A549 (cell line): Measurements from ENCODE around the gene RPS16. TPM values are rescaled to one million over a fixed set of nuclear protein-coding genes. Genes with fewer than 3 reads are reported as not detected.

Experiments used
- ATAC-seq, 2 experiments: fragments of 200-7000 bp in 1 of 2; fragments of >200 bp in 1 of 2; cut with Nextera tagmentation in 1 of 2; cut with Tn5 transposase in 1 of 2; 3 replicates each; pipeline versions ENCODE4 v1.8.0 to v1.9.1; 2018 to 2020; ENCODE audit warnings: mild to moderate bottlenecking in 1 of 2, moderate library complexity in 1 of 2
- CTCF ChIA-PET: fragments of 300-600 bp; sonication (Branson Sonifier 250); formaldehyde crosslinking; extraction: SDS; loops from one replicate; lab custom pipeline; 2021; ENCODE audit warnings: antibody characterized with exemption, inconsistent platforms; lab: Yijun Ruan, JAX
- POLR2A ChIA-PET: fragments of 350-600 bp; formaldehyde crosslinking; extraction: SDS; loops from one replicate; lab custom pipeline; 2021; ENCODE audit warnings: antibody characterized with exemption, inconsistent platforms; lab: Yijun Ruan, JAX
- DNase-seq, 2 experiments: peaks; one replicate each; pipeline versions ENCODE4 v3.0.0 to v3.0.0-alpha.2; 2011 to 2016; ENCODE audit warnings: low read depth in 1 of 2, low spot score in 1 of 2
- FAIRE-seq: peaks from 2 replicates; lab custom pipeline; 2011; peaks lifted over from hg19 to GRCh38; lab: Jason Lieb, UNC
- H3K27ac ChIP-seq, 2 experiments: fragments of >200 bp; sonication (Bioruptor Twin); formaldehyde crosslinking; 3 replicates each; pipeline ENCODE4 v1.5.1; 2016 to 2017
- H3K4me1 ChIP-seq: fragments of >200 bp; sonication (Bioruptor Twin); formaldehyde crosslinking; 3 replicates; pipeline ENCODE4 v1.6.1; 2016
- H3K4me2 ChIP-seq: fragments of >200 bp; sonication (Bioruptor Twin); formaldehyde crosslinking; 3 replicates; pipeline ENCODE4 v1.6.1; 2016
- H3K4me3 ChIP-seq: fragments of >200 bp; sonication (Bioruptor Twin); formaldehyde crosslinking; 3 replicates; pipeline ENCODE4 v1.5.1; 2016
- H3K9me3 ChIP-seq: fragments of >200 bp; sonication (Bioruptor Twin); formaldehyde crosslinking; 3 replicates; pipeline ENCODE4 v1.6.1; 2016
- CBX2 ChIP-seq: fragments of 200-600 bp; sonication (generic); IDR thresholded peaks from 2 replicates; pipeline ENCODE4 v1.6.1; 2016; ENCODE audit warnings: low read depth, mild to moderate bottlenecking, borderline replicate concordance
- EHMT2 ChIP-seq: fragments of 200-600 bp; sonication (generic); IDR thresholded peaks from 2 replicates; pipeline ENCODE4 v1.6.1; 2016; ENCODE audit warnings: antibody characterized with exemption, low read depth, mild to moderate bottlenecking, moderate library complexity
- HOXA7 ChIP-seq: fragments of 250-450 bp; sonication (Bioruptor Pico); IDR thresholded peaks from 2 replicates; pipeline ENCODE4 v1.5.0; 2020; ENCODE audit warnings: mild to moderate bottlenecking, moderate library complexity
- JUN ChIP-seq, 2 experiments: fragments of >200 bp; sonication (Bioruptor Twin); formaldehyde crosslinking; IDR thresholded peaks; 2 replicates in 1 of 2; 3 replicates in 1 of 2; pipeline ENCODE4 v1.6.1; 2016 to 2017
- KDM1A ChIP-seq: fragments of 200-600 bp; sonication (generic); IDR thresholded peaks from 2 replicates; pipeline ENCODE4 v1.6.1; 2016; ENCODE audit warnings: low read depth, mild to moderate bottlenecking
- NPAS2 ChIP-seq: fragments of 250-450 bp; sonication (Bioruptor Pico); IDR thresholded peaks from 2 replicates; pipeline ENCODE4 v1.8.0; 2022; ENCODE audit warnings: mild to moderate bottlenecking, moderate library complexity, borderline replicate concordance
- POLR2AphosphoS2 ChIP-seq: conservative IDR thresholded peaks from 2 replicates; pipeline ENCODE4 v1.6.1; 2012; ENCODE audit warnings: low read length, improper control_type of control experiment, inconsistent platforms
- RAD21 ChIP-seq, 2 experiments: fragments of >200 bp in 1 of 2; sonication (Bioruptor Twin) in 1 of 2; formaldehyde crosslinking in 1 of 2; IDR thresholded peaks in 1 of 2; conservative IDR thresholded peaks in 1 of 2; 2 replicates in 1 of 2; 3 replicates in 1 of 2; pipeline ENCODE4 v1.6.1; 2012 to 2018; ENCODE audit warnings: inconsistent platforms in 1 of 2
- SMC3 ChIP-seq: fragments of >200 bp; sonication (Bioruptor Twin); formaldehyde crosslinking; IDR thresholded peaks from 3 replicates; pipeline ENCODE4 v1.6.1; 2018; ENCODE audit warnings: inconsistent platforms
- TFCP2L1 ChIP-seq: fragments of 250-450 bp; sonication (Bioruptor Pico); IDR thresholded peaks from 2 replicates; pipeline ENCODE4 v1.5.0; 2021; ENCODE audit warnings: mild to moderate bottlenecking
- WGBS: methylation state at CpG from one replicate; pipeline ENCODE4 v1.1.6; 2017; ENCODE audit errors: missing lambda C conversion rate; 5-methylcytosine and 5-hydroxymethylcytosine counted together
- polyA plus RNA-seq, 4 experiments: library from polyadenylated mRNA; depleted of rRNA in 3 of 4; stranded (reverse); fragments of >200 nt; fragmentation: RNase III in 1 of 4; extraction: RNeasy Plus Mini Kit Qiagen cat#74134 plus additional on column Dnase treatment in 1 of 4; gene quantifications; 2 replicates in 3 of 4; 3 replicates in 1 of 4; pipeline ENCODE4 v1.2.3, GENCODE V29; 2011 to 2017
- small RNA-seq, 6 experiments: library from RNA; depleted of rRNA; stranded (forward); fragments of <200 nt; gene quantifications; one replicate each; pipeline ENCODE3, GENCODE V24; 2012

The RPS16 gene
- polyA plus RNA-seq, 2 of the 4 experiments (the other 2 are of a cell fraction): 4,348 to 4,855 TPM

DNA sequence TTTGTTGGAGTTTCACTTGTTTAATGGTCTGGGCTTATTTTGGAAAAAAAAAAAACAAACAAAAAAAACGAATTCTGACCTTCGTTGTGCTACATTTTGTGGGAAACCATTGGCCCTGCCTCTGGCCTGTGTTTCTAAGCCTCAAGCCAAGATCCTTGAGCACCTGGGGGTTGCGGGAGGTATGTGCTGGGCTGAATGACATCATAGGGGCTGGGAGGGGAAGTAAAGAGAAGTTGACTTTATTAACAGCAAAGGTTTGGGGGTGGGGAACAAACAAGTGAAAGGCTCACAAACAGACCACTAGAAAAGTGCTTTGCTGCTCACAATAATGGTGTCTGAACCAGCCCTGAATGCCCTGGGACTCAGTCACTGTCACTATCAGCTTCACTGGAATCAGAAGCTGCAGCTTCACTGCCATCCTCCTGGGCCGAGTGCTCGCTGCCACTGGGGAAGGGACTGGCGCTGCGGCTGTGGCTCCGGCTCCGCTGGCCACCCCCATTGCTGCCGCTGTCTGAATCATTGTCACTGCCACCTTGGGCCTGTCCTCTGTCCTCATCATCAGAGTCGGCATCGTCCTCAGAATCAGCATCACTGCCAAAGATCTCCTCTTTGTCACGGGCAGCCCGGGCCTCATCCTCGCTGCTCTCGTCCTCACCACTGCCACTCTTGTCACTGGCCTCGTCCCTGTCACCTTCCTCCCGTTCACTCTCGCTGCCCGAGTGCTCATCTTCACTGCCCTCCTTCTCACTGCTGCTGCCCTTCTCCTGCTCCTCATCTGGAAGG lies 49.9 kb downstream of the RPS16 start:
- Histone ChIP-seq H3K27ac (no peak overlapping the region), H3K9me3 (no peaks in the 10 kb centered on the region), H3K4me3 (no peak overlapping the region), H3K4me2 (no peak overlapping the region), H3K4me1 (peaks cover 8% of the 10 kb centered on the region; the same call in 2 of the 3 replicates)
- ChIA-PET POLR2A (interaction anchor here (1.0 kb wide), 1 partner anchor 12 kb away, joined by 4 read pairs; no protein-coding TSS in a partner anchor), CTCF (interaction anchor here (0.6 to 5.4 kb wide), 8 partner anchors 8 to 881 kb away, joined by 3 to 50 read pairs (median 4); partner anchors contain the start of genes MRPS12, PLEKHG2 and SARS2)
- WGBS: 90% methylated on average over 20 of the region's 20 CpGs
- peak; percentile 90 for FAIRE-seq
- no peak for ATAC-seq
- DNase-seq: no peak
- TF ChIP-seq NPAS2 (CRISPR knock-in tag) (no peak), KDM1A (no peak), RAD21 (conservative IDR thresholded peaks at IDR 0.05 in 1 of 2, IDR thresholded peaks at IDR 0.05 in 1 of 2) (no peak), SMC3 (no peak)

DNA sequence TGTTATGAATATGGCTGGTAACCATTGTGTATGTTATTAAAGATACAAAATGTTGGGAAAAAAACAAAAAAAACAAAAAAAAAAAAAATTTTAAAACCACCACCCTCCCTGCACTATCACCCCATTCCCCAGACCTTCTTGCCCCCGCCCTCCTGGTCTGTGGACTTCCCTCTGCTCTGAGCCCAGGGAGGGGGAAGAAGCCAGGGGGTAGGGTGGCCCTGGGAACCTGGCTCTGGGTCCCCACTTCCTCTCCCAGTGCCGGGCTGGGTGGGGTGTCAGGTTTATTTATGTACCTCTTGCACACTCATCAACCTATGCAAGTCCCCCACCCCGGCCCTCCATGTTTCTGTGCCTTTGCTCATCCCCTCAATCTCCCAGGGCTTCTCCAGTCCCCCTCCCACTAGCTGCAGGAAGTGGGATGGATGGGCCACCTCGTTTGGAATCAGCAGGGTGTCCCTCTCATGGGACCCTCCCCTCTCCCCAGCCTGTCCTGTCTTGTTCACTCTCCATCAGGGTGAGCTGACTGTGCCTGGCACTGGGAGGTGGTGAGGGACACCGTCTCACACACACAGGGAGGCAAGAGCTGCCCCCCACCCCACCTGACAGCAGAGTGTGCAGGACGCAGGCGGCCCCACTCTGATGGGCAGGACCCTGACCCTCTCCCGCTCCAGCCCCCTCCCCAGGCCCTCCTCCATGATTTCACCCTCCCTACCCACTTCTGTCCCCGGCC lies 50.7 kb downstream of the RPS16 start:
- FAIRE-seq: no peak
- TF ChIP-seq TFCP2L1 (CRISPR knock-in tag) (peak; percentile 41; the same call in 1 of the 2 replicates), EHMT2 (no peak), HOXA7 (CRISPR knock-in tag) (peak; percentile 41; the same call in 1 of the 2 replicates), CBX2 (no peak), POLR2AphosphoS2 (peak; percentile 30; the same call in 1 of the 2 replicates), JUN (IDR thresholded peaks at IDR 0.05) (peak in 1 of 2 experiments; percentile 17; a peak in 1 of 5 replicates)
- H3K4me2 ChIP-seq: no peak overlapping the region
- peak in 1 of 2 experiments; percentile 4; a peak in 1 of 6 replicates for ATAC-seq
- no peak overlapping the region for H3K4me3 ChIP-seq
- peaks cover 6% of the 10 kb centered on the region; the same call in 2 of the 3 replicates for H3K4me1 ChIP-seq
- POLR2A ChIA-PET: interaction anchor here (1.0 kb wide), 1 partner anchor 13 kb away, joined by 4 read pairs; no protein-coding TSS in a partner anchor
- no peaks in the 10 kb centered on the region for H3K9me3 ChIP-seq
- DNase-seq: no peak
- WGBS: 75% methylated on average over 9 of the region's 9 CpGs
- CTCF ChIA-PET: interaction anchor here (0.6 to 5.4 kb wide), 8 partner anchors 9 to 880 kb away, joined by 3 to 50 read pairs (median 4); partner anchors contain the start of genes MRPS12, PLEKHG2 and SARS2
- H3K27ac ChIP-seq: no peak overlapping the region

Small RNAs within 50 kb of the gene (small RNA-seq; reads per million reads assigned to genes)
- gene MIR4530: 0 to 0.04 (median 0) reads per million in 6 experiments

Other genes with a start within 250 kb of the RPS16 start
- gene NCCRP1, start 239.0 kb downstream of the RPS16 start, polyA plus RNA-seq (2011; rRNA removed): 0.90 and 1.1 TPM in 2 replicates
- 0.71 to 1.1 TPM (median 0.99 TPM) in 3 replicates for gene NCCRP1, start 239.0 kb downstream of the RPS16 start, polyA plus RNA-seq (2017; fragmentation: RNase III; extraction: RNeasy Plus Mini Kit Qiagen cat#74134 plus additional on column Dnase treatment)
- not detected in 2 replicates for gene SYCN, start 231.7 kb downstream of the RPS16 start, polyA plus RNA-seq (2011; rRNA removed)
- gene SYCN, start 231.7 kb downstream of the RPS16 start, polyA plus RNA-seq (2017; fragmentation: RNase III; extraction: RNeasy Plus Mini Kit Qiagen cat#74134 plus additional on column Dnase treatment): not detected in 3 replicates
- not detected in 2 replicates for gene IFNL3, start 190.9 kb downstream of the RPS16 start, polyA plus RNA-seq (2011; rRNA removed)
- not detected in 3 replicates for gene IFNL3, start 190.9 kb downstream of the RPS16 start, polyA plus RNA-seq (2017; fragmentation: RNase III; extraction: RNeasy Plus Mini Kit Qiagen cat#74134 plus additional on column Dnase treatment)
- gene IFNL4, start 187.1 kb downstream of the RPS16 start, polyA plus RNA-seq (2011; rRNA removed): not detected in 2 replicates
- gene IFNL4, start 187.1 kb downstream of the RPS16 start, polyA plus RNA-seq (2017; fragmentation: RNase III; extraction: RNeasy Plus Mini Kit Qiagen cat#74134 plus additional on column Dnase treatment): not detected in 3 replicates
- gene IFNL2, start 167.6 kb downstream of the RPS16 start, polyA plus RNA-seq (2011; rRNA removed): not detected in 2 replicates
- not detected in 3 replicates for gene IFNL2, start 167.6 kb downstream of the RPS16 start, polyA plus RNA-seq (2017; fragmentation: RNase III; extraction: RNeasy Plus Mini Kit Qiagen cat#74134 plus additional on column Dnase treatment)
- not detected in 2 replicates for gene IFNL1, start 139.5 kb downstream of the RPS16 start, polyA plus RNA-seq (2011; rRNA removed)
- not detected in 3 replicates for gene IFNL1, start 139.5 kb downstream of the RPS16 start, polyA plus RNA-seq (2017; fragmentation: RNase III; extraction: RNeasy Plus Mini Kit Qiagen cat#74134 plus additional on column Dnase treatment)
- 1.1 and 1.6 TPM in 2 replicates for gene LRFN1, start 115.1 kb downstream of the RPS16 start, polyA plus RNA-seq (2011; rRNA removed)
- 7.9 to 9.1 TPM (median 8.7 TPM) in 3 replicates for gene LRFN1, start 115.1 kb downstream of the RPS16 start, polyA plus RNA-seq (2017; fragmentation: RNase III; extraction: RNeasy Plus Mini Kit Qiagen cat#74134 plus additional on column Dnase treatment)
- gene GMFG, start 99.9 kb downstream of the RPS16 start, polyA plus RNA-seq (2011; rRNA removed): 0.37 TPM in 1 of 2 replicates, not detected in the other
- 0.47 TPM in 1 of 3 replicates, not detected in the others for gene GMFG, start 99.9 kb downstream of the RPS16 start, polyA plus RNA-seq (2017; fragmentation: RNase III; extraction: RNeasy Plus Mini Kit Qiagen cat#74134 plus additional on column Dnase treatment)
- 82.1 and 101 TPM in 2 replicates for gene SAMD4B, start 93.5 kb downstream of the RPS16 start, polyA plus RNA-seq (2011; rRNA removed)
- 113 to 118 TPM (median 116 TPM) in 3 replicates for gene SAMD4B, start 93.5 kb downstream of the RPS16 start, polyA plus RNA-seq (2017; fragmentation: RNase III; extraction: RNeasy Plus Mini Kit Qiagen cat#74134 plus additional on column Dnase treatment)
- gene PAF1, start 44.8 kb downstream of the RPS16 start, polyA plus RNA-seq (2011; rRNA removed): 73.0 and 103 TPM in 2 replicates
- 89.4 to 110 TPM (median 108 TPM) in 3 replicates for gene PAF1, start 44.8 kb downstream of the RPS16 start, polyA plus RNA-seq (2017; fragmentation: RNase III; extraction: RNeasy Plus Mini Kit Qiagen cat#74134 plus additional on column Dnase treatment)
- 55.7 and 57.5 TPM in 2 replicates for gene MED29, start 44.6 kb downstream of the RPS16 start, polyA plus RNA-seq (2011; rRNA removed)
- 47.7 to 50.7 TPM (median 48.7 TPM) in 3 replicates for gene MED29, start 44.6 kb downstream of the RPS16 start, polyA plus RNA-seq (2017; fragmentation: RNase III; extraction: RNeasy Plus Mini Kit Qiagen cat#74134 plus additional on column Dnase treatment)
- gene ZFP36, start 29.1 kb downstream of the RPS16 start, polyA plus RNA-seq (2011; rRNA removed): 29.1 and 35.6 TPM in 2 replicates
- gene ZFP36, start 29.1 kb downstream of the RPS16 start, polyA plus RNA-seq (2017; fragmentation: RNase III; extraction: RNeasy Plus Mini Kit Qiagen cat#74134 plus additional on column Dnase treatment): 16.5 to 22.1 TPM (median 18.3 TPM) in 3 replicates
- gene PLEKHG2, start 23.3 kb downstream of the RPS16 start, polyA plus RNA-seq (2011; rRNA removed): 21.6 and 35.1 TPM in 2 replicates
- gene PLEKHG2, start 23.3 kb downstream of the RPS16 start, polyA plus RNA-seq (2017; fragmentation: RNase III; extraction: RNeasy Plus Mini Kit Qiagen cat#74134 plus additional on column Dnase treatment): 32.2 to 41.7 TPM (median 39.1 TPM) in 3 replicates
- gene SUPT5H, start 9.6 kb upstream of the RPS16 start, polyA plus RNA-seq (2011; rRNA removed): 133 and 186 TPM in 2 replicates
- gene SUPT5H, start 9.6 kb upstream of the RPS16 start, polyA plus RNA-seq (2017; fragmentation: RNase III; extraction: RNeasy Plus Mini Kit Qiagen cat#74134 plus additional on column Dnase treatment): 200 to 223 TPM (median 222 TPM) in 3 replicates
- 234 and 246 TPM in 2 replicates for gene TIMM50, start 44.9 kb upstream of the RPS16 start, polyA plus RNA-seq (2011; rRNA removed)
- 196 to 206 TPM (median 204 TPM) in 3 replicates for gene TIMM50, start 44.9 kb upstream of the RPS16 start, polyA plus RNA-seq (2017; fragmentation: RNase III; extraction: RNeasy Plus Mini Kit Qiagen cat#74134 plus additional on column Dnase treatment)
- gene DLL3, start 63.0 kb upstream of the RPS16 start, polyA plus RNA-seq (2011; rRNA removed): 6.8 and 8.3 TPM in 2 replicates
- gene DLL3, start 63.0 kb upstream of the RPS16 start, polyA plus RNA-seq (2017; fragmentation: RNase III; extraction: RNeasy Plus Mini Kit Qiagen cat#74134 plus additional on column Dnase treatment): 6.7 TPM in 3 replicates
- gene SELENOV, start 79.2 kb upstream of the RPS16 start, polyA plus RNA-seq (2011; rRNA removed): not detected in 2 replicates
- not detected in 3 replicates for gene SELENOV, start 79.2 kb upstream of the RPS16 start, polyA plus RNA-seq (2017; fragmentation: RNase III; extraction: RNeasy Plus Mini Kit Qiagen cat#74134 plus additional on column Dnase treatment)
- gene EID2B, start 96.9 kb upstream of the RPS16 start, polyA plus RNA-seq (2011; rRNA removed): 9.4 and 10.9 TPM in 2 replicates
- gene EID2B, start 96.9 kb upstream of the RPS16 start, polyA plus RNA-seq (2017; fragmentation: RNase III; extraction: RNeasy Plus Mini Kit Qiagen cat#74134 plus additional on column Dnase treatment): 9.2 to 10.1 TPM (median 9.3 TPM) in 3 replicates
- 23.2 and 26.1 TPM in 2 replicates for gene EID2, start 104.2 kb upstream of the RPS16 start, polyA plus RNA-seq (2011; rRNA removed)
- 49.2 to 53.0 TPM (median 52.9 TPM) in 3 replicates for gene EID2, start 104.2 kb upstream of the RPS16 start, polyA plus RNA-seq (2017; fragmentation: RNase III; extraction: RNeasy Plus Mini Kit Qiagen cat#74134 plus additional on column Dnase treatment)
- gene LGALS13, start 166.6 kb upstream of the RPS16 start, polyA plus RNA-seq (2011; rRNA removed): not detected in 2 replicates
- not detected in 3 replicates for gene LGALS13, start 166.6 kb upstream of the RPS16 start, polyA plus RNA-seq (2017; fragmentation: RNase III; extraction: RNeasy Plus Mini Kit Qiagen cat#74134 plus additional on column Dnase treatment)
- gene LGALS16, start 220.0 kb upstream of the RPS16 start, polyA plus RNA-seq (2011; rRNA removed): not detected in 2 replicates
- gene LGALS16, start 220.0 kb upstream of the RPS16 start, polyA plus RNA-seq (2017; fragmentation: RNase III; extraction: RNeasy Plus Mini Kit Qiagen cat#74134 plus additional on column Dnase treatment): not detected in 3 replicates